ENCODE data around the gene DIAPH3. TPM values are rescaled to one million over a fixed set of nuclear protein-coding genes. Genes with fewer than 3 reads are reported as not detected.

Gene DIAPH3
- total and polyA plus RNA-seq, 8 donors = 3.3 to 19.1 (median 10.6) TPM

DNA sequence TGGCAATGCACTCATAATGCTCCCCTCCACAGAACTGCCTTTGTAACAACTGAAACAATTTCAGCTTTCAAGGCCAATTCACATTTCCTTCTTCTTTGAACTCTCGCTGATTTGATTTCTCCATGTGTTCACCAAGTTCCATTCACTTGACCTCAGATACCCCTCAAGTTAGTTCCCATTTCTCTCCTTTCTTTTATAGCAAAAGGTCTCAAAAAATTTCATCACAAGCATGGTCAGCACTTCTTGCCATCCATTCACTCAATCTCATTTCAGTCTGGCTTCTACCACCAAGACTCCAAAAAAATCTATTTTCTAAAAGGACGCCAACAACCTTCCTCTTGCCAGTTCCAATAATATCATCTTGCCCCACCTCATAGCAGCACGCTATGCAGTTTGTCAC is 135.7 kb downstream of the DIAPH3 start:
- ATAC-seq (no peak), DNase-seq (no peak)
- intact Hi-C loops (cut with DNase I) = no loop called here
- TF ChIP-seq CTCF (IDR thresholded peaks at IDR 0.05) = no peak
- Histone ChIP-seq H3K9me3 (no peaks in the 10 kb centered on the region), H3K4me1 (no peaks in the 10 kb centered on the region), H3K4me3 (no peak overlapping the region), H3K36me3 (no peaks in the 10 kb centered on the region), H3K27ac (no peak overlapping the region), H3K27me3 (no peaks in the 10 kb centered on the region)

GRCh38 chr13:60026286-60026685 is 137.4 kb downstream of the DIAPH3 start:
- no peaks in the 10 kb centered on the region for H3K9me3 ChIP-seq
- intact Hi-C loops (cut with DNase I) = no loop called here
- H3K4me3 ChIP-seq = no peak overlapping the region
- no peaks in the 10 kb centered on the region for H3K27me3 ChIP-seq
- ATAC-seq (no peak), DNase-seq (no peak)
- H3K36me3 ChIP-seq = no peaks in the 10 kb centered on the region
- H3K4me1 ChIP-seq = no peaks in the 10 kb centered on the region
- H3K27ac ChIP-seq = no peak overlapping the region
- no peak for TF ChIP-seq CTCF (IDR thresholded peaks at IDR 0.05)

- peaks cover 0 to 4% of the 10 kb centered on the region in 2 donors for H3K4me1 ChIP-seq
- ATAC-seq (no peak), DNase-seq (no peak)
- TF ChIP-seq CTCF (IDR thresholded peaks at IDR 0.05) = no peak
- H3K4me3 ChIP-seq = no peak overlapping the region
- no peaks in the 10 kb centered on the region for H3K27me3 ChIP-seq
- H3K36me3 ChIP-seq = no peaks in the 10 kb centered on the region
- intact Hi-C loops (cut with DNase I) = no loop called here
- H3K9me3 ChIP-seq = no peaks in the 10 kb centered on the region
- H3K27ac ChIP-seq = peak overlapping the region in 1 of 2 donors; percentile 8
Measured at GRCh38 chr13:60020288-60020687, 143.4 kb downstream of the DIAPH3 start.

GRCh38 chr13:60019119-60019993 is 144.4 kb downstream of the DIAPH3 start:
- peak overlapping the region in 1 of 2 donors; percentile 8 for H3K27ac ChIP-seq
- ATAC-seq (peak; percentile 91), DNase-seq (peak in 2 of 4 donors; percentile 4 to 16)
- TF ChIP-seq CTCF (IDR thresholded peaks at IDR 0.05) = no peak
- no peaks in the 10 kb centered on the region for H3K27me3 ChIP-seq
- no peaks in the 10 kb centered on the region for H3K36me3 ChIP-seq
- no peak overlapping the region for H3K4me3 ChIP-seq
- peaks cover 0 to 4% of the 10 kb centered on the region in 2 donors for H3K4me1 ChIP-seq
- H3K9me3 ChIP-seq = no peaks in the 10 kb centered on the region
- intact Hi-C loops (cut with DNase I) = no loop called here

- H3K27me3 ChIP-seq = no peaks in the 10 kb centered on the region
- DNase-seq (no peak), ATAC-seq (no peak)
- intact Hi-C loops (cut with DNase I) = no loop called here
- H3K27ac ChIP-seq = no peak overlapping the region
- no peak for TF ChIP-seq CTCF (IDR thresholded peaks at IDR 0.05)
- H3K4me1 ChIP-seq = peaks cover 0 to 4% of the 10 kb centered on the region in 2 donors
- no peak overlapping the region for H3K4me3 ChIP-seq
- no peaks in the 10 kb centered on the region for H3K36me3 ChIP-seq
- no peaks in the 10 kb centered on the region for H3K9me3 ChIP-seq
Measured at GRCh38 chr13:60018536-60018935, 145.2 kb downstream of the DIAPH3 start.

Measured in left lung (tissue), 10 donors.